Upper lobe of left lung (tissue), 4 donors: ENCODE measurements around the gene REPS1.

Experiments used
- EP300 ChIP-seq, 4 donors: sonication (generic); formaldehyde crosslinking; IDR thresholded peaks; one replicate each; pipeline ENCODE4 v1.5.1; 2017; ENCODE audit warnings: antibody characterized with exemption in 4 of 4, control low read depth in 2 of 4
- POLR2A ChIP-seq, 4 donors: fragments of 450-650 bp; IDR thresholded peaks; one replicate each; pipeline ENCODE4 v1.5.1; 2016 to 2017; ENCODE audit warnings: antibody characterized with exemption in 4 of 4, mild to moderate bottlenecking in 2 of 4
- POLR2AphosphoS5 ChIP-seq, 2 donors: sonication (generic); formaldehyde crosslinking; IDR thresholded peaks; one replicate each; pipeline ENCODE4 v1.5.1; 2017; ENCODE audit warnings: antibody characterized with exemption in 2 of 2
- TF ChIP-seq, protein P1 (sequence below), 6 experiments: fragments of 450-650 bp in 4 of 6; fragments of 200-600 bp in 2 of 6; sonication (generic) in 2 of 6; IDR thresholded peaks; one replicate each; pipeline ENCODE4 v1.5.1; 2016 to 2019; ENCODE audit warnings: antibody characterized with exemption in 6 of 6

DNA sequence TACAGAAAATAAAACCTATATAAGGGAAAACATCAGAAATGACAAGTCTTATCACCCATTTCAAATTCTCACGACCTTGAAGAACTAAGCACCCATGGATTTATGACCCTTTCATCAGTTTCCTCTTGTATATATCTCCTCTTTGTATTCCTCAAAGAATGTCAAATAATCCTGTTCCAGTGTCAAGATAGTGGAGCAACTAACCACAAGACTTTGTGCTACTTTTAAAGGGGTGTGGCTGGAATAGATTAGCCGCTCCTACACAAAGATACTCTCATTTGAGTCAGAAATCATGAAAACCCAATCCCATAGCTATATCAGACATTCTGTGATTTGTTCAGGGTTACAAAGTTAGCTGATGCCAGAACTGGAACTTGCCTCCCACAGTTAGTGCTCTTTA is 6.6 kb downstream of the REPS1 start:
- no peak for TF ChIP-seq EP300 (IDR thresholded peaks at IDR 0.05)
- TF ChIP-seq, protein P1, sequence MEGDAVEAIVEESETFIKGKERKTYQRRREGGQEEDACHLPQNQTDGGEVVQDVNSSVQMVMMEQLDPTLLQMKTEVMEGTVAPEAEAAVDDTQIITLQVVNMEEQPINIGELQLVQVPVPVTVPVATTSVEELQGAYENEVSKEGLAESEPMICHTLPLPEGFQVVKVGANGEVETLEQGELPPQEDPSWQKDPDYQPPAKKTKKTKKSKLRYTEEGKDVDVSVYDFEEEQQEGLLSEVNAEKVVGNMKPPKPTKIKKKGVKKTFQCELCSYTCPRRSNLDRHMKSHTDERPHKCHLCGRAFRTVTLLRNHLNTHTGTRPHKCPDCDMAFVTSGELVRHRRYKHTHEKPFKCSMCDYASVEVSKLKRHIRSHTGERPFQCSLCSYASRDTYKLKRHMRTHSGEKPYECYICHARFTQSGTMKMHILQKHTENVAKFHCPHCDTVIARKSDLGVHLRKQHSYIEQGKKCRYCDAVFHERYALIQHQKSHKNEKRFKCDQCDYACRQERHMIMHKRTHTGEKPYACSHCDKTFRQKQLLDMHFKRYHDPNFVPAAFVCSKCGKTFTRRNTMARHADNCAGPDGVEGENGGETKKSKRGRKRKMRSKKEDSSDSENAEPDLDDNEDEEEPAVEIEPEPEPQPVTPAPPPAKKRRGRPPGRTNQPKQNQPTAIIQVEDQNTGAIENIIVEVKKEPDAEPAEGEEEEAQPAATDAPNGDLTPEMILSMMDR (IDR thresholded peaks at IDR 0.05) = no peak
- no peak for TF ChIP-seq POLR2A (IDR thresholded peaks at IDR 0.05)
- no peak for TF ChIP-seq POLR2AphosphoS5 (IDR thresholded peaks at IDR 0.05)
